ENCODE results near the gene GGT6.
A peak's percentile ranks its signal among the peaks of the same experiment; 100 is the strongest.
"Not testable (repeated sequence)": the region's sequence is repeated elsewhere in the genome, so short reads cannot be mapped to it uniquely, and the experiment has no call there.

Gene GGT6, protein sequence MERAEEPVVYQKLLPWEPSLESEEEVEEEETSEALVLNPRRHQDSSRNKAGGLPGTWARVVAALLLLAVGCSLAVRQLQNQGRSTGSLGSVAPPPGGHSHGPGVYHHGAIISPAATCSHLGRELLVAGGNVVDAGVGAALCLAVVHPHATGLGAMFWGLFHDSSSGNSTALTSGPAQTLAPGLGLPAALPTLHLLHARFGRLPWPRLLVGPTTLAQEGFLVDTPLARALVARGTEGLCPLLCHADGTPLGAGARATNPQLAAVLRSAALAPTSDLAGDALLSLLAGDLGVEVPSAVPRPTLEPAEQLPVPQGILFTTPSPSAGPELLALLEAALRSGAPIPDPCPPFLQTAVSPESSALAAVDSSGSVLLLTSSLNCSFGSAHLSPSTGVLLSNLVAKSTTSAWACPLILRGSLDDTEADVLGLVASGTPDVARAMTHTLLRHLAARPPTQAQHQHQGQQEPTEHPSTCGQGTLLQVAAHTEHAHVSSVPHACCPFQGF

DNA sequence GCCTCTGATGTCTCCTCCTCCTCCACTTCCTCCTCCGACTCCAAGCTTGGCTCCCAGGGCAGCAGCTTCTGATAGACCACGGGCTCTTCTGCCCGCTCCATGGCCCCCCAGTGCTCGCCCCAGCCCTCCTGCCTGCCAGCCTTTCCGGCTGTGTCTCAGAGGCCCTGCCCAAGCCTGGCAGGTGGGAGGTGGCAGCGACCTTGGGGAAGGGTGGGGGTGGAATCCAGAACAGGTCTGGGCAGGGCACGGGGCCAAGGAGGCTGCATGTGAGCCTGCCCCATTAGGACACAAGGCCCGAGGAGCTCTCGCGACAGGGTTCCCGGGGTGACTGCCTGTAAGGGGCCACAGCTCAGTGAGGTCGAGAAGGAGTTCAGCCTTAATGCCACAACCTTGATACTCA, at the start of gene GGT6:
Gene GGT6, minus strand, starts transcription at position 157 of the 400 bp plus-strand sequence. Its CDS starts 56 bp downstream, at position 101.
- DNase-seq (ENCODE audit: low spot score) = no peak

DNA sequence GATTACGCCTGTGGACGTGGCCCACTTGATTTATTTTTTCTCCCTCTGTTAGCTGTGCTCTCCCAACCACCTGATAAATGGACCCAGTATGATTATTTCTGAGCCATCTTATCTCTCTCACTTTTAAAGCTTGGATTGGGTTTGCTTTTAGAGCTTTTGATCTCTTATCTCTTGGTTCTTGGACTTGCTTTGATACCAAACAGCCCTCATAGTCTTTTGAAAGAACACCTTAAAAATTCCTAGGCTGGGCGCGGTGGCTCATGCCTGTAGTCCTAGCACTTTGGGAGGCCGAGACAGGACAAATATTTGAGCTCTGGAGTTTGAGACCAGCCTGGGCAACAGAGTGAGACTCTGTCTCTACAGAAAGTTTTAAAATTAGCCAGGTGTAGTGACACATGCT, 49.8 kb upstream of the GGT6 start:
- DNase-seq (ENCODE audit: low spot score) = no peak

DNA sequence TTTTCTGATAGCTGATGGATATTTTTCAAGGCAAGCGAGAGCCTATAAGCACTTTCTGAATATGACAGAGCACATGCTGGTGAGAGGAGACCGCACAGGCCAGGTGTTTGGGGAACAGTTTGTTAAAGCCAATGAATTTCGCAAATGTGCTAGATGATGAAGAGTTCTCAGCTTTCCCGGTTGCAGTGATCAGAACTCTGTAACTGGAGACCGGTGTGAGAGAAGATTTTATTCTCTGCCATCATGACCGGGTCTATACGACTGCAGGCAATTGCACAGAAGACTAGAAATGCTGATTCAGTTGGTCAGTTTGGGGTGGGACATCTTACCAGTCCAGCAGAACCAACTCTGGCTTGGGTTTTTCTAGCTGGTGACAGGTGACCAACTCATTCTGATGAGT, 49.4 kb upstream of the GGT6 start:
- DNase-seq (ENCODE audit: low spot score) = no peak

DNA sequence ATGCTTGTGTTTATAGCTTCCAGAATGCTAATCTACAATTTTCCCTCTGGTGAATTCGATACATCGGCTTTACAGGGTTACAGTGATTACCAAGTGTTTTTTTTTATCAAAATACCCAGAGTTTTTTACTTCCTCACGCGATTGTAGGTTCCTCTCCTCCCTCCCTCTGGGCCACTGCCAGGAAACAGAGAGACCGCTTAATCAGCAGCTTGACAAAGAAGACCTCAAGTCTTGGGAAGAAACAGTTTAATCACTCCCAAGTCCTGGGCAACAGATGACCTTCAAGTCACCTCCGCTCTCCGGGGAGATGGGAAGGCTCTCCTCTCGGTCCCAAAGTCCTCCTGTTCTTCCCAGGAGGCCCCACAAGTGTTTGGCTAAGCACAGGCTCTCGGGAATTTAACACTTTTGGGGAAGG, 47.4 kb upstream of the GGT6 start:
- DNase-seq (ENCODE audit: low spot score) = no peak

DNA sequence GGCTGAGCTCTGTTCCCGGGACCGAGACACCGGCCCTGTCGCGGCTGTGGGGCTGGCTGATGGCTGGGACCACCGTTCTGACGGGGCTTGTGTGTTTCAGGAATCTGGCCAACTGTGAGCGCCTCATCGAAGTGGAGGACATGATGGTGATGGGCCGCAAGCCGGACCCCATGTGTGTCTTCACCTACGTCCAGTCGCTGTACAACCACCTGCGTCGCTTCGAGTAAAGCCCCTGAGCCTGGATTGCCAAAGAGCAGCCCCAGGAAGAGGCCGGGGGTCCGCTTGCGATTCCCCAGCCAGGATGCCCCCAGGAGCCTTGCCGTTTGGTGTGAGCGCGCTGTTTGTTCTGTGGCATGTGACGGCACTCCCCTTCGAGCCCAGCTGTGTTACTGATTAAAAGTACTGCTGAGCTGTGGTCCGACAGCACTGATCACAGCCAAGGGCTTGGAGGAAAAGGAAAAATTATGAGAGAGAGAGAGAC, 46.9 kb upstream of the GGT6 start:
- DNase-seq (ENCODE audit: low spot score) = no peak

DNA sequence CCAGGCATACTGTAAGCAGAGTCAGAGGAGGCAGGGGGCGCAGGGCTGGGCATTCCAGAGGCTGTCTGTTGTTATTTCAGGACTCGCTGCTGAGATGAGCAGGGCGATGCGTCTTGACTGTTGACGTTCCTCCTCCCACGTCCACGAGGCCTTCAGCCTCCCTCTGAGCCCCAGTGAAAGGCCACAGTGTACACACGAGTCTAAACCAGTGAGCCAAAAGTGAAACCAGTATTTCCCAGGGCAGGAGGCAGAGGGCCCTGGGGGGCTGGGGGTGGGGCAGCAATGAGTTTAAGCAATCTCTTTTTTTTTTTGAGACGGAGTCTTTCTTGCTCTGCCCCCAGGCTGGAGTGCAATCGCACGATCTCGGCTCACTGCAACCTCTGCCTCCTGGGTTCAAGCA, 45.4 kb upstream of the GGT6 start:
- DNase-seq (ENCODE audit: low spot score) = no peak

DNA sequence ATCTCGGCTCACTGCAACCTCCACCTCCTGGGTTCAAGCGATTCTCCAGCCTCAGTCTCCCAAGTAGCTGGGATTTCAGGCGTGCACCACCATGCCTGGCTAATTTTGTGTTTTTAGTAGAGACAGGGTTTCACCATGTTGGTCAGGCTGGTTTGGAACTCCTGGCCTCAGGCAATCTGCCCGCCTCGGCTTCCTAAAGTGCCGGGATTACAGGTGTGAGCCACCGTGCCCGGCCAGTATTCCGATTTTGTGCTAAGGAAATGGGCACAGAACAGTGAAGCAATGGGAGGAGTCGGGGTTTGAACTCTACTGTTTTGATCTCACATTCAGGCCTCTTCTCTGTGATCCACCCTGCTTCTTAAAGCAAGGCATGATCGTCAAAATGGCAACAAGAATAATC, 44.4 kb upstream of the GGT6 start:
- DNase-seq (ENCODE audit: low spot score) = not testable (repeated sequence)

DNA sequence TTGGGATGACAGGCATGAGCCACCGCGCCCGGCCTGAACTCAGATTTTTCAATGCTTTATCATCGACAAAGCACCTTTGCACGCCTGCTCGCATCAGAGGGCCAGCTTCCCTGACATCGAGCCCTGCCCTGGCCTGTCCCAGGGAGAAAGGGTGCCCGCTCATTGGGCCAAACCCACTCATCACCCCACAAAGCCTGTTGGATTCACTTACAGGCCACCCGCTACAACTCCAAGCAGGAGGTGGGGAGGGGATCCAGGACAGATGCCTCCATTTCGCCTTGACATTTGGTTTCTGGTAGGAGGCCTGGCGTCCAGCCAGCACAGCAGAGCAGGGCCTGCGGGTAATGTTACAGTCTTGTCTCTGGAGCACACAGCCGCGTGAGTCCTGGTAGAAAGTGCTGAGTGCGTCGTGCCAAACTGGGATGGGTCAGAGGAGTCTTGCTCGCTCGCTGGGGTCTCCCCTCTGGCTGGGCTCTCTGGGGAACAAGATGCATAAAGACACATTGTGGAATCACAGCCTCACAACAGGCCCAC, 43.8 kb upstream of the GGT6 start:
- DNase-seq (ENCODE audit: low spot score) = no peak

DNA sequence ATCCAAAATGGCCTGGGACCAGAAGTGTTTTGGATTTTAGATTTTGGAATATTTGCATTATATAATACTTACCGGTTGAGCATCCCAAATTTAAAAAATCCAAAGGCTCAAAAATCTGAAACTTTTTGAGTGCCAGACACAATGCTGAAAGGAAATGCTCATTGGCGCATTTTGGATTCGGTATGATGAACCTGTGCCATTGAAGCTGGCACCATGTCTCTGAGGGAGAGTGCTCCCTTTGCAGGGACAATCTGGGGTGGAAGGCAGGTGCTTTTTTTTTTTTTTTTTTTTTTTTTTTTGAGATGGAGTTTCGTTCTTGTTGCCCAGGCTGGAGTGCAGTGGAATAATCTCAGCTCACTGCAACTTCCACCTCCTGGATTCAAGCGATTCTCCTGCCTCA, 41.7 kb upstream of the GGT6 start:
- no peak for DNase-seq (ENCODE audit: low spot score)

DNA sequence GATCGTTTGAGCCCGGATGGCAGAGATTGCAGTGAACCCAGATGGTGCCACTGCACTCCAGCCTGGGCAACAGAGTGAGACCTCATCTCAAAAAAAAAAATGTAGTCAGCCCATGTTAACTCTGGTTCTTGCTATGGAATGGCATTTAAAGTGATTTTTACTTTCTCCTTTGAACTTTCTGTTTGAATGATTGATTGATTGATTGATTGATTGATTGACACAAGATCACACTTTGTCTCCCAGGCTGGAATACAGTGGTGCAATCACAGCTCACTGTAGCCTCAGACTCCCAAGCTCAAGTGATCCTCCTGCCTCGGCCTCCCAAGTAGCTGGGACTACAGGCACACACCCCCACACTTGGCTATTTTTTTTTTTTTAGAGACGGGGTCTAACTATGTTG, 40.9 kb upstream of the GGT6 start:
- no peak for DNase-seq (ENCODE audit: low spot score)

DNA sequence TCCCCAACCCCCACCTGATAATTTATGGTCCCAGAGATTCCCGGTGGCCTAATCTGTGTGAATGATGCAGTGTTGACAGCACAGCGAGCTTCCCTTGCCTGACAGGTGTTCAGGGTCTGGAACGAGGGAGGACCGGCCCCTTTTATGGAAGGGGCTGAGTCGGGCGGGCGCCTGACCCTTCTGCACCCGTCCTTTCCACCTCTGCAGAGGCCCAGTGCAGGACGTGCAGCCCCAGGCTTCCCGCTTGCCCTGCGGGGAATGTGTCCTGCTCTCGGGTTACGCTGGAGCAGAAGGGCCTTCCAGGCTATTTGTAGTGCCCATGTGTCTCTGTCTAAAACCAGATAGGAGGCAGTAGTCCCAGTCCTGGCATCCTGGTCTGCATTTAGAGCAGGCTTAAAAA, 40.2 kb upstream of the GGT6 start:
- DNase-seq (ENCODE audit: low spot score) = no peak

DNA sequence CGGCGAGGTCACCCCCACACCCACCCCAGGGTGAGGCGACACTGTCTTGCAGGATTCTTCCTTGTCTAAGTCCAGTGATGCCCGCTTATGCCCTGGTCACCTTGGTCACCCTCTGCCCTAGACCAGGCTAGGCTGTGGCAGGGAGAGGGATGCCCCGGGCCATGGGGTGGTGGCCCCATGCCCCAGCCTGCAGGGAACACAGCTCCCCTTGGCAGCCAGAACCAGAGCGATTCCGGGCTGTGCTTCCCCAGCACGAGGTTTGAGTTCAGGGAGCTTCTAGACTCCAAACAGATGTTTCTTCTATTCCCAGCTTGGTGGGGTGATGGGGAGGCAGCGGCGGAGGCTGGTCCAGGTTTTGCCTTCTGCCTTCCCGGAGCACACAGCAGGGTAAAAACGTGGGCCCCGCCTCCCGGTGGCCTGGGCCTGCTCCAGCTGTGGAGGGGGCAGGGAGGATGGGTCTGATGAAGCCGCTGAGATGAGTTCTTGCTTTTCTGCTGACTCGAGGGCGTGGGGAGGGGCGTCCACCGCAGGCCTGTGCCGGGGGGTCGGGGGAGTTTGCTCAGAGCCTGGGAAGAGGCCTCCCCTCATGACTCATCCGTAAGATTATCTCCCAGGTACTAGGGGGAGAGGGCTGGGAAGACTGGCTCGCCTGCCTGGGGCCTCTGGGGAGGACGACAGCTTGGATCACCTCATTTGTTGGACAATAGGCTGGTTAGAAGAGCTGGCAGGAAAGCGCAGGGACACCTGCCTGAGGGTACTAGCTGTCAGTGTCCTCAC, 39.3 kb upstream of the GGT6 start:
- no peak for DNase-seq (ENCODE audit: low spot score)

DNA sequence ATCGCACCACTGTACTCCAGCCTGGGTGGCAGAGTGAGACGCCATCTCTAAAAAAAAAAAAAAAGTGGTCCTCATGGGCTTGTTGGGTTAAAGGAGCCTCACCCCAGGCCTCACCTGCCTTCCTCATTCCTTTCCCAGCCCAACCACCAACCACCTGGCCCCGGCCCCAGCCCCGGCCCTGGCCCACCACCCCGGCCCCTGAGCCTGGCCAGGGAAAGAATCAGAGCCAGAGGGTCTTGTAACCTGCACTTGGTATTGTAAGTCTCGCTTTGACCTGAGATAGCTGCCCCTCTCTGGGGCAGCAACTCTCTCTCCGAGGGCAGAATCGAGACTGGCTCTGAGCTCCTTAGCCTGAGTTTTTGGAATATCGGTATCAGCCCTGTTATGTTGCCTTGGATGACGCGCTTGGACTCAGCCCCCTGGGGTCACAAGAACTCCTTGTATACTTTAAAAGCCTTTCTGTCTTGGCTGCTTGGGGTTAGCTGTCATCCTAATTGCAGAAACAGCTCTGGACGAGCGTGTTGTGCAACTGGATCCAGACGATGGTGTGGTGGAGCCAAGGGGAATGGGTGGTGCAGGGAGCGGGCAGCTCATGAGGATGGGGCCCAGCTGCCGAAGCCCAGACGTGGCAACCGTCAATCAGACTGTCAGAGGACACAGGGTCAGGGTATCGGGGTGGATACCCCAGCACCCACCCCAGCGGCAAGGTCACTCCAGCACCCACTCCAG, 38.6 kb upstream of the GGT6 start:
- DNase-seq (ENCODE audit: low spot score) = peak; percentile 66

DNA sequence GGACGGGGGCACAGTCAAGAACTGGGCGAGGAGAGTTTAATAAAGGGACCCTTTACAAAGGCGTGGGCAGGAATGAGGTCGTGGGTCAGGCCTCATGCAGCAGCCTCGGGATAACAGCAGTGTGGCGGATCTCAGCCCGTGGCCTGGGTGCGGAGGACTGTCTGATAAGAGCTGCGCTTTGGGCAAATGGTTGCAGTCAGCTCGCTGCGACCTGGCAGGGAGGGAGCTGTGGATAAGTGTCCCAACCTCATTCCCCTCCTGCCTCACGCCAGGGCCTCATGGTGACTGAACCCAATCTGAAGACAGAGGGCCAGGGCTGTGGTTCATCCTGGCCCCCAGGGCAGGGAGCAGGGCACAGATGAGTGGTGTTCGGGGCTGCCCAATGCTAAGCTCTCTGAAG, 37.6 kb upstream of the GGT6 start:
- DNase-seq (ENCODE audit: low spot score) = no peak

DNA sequence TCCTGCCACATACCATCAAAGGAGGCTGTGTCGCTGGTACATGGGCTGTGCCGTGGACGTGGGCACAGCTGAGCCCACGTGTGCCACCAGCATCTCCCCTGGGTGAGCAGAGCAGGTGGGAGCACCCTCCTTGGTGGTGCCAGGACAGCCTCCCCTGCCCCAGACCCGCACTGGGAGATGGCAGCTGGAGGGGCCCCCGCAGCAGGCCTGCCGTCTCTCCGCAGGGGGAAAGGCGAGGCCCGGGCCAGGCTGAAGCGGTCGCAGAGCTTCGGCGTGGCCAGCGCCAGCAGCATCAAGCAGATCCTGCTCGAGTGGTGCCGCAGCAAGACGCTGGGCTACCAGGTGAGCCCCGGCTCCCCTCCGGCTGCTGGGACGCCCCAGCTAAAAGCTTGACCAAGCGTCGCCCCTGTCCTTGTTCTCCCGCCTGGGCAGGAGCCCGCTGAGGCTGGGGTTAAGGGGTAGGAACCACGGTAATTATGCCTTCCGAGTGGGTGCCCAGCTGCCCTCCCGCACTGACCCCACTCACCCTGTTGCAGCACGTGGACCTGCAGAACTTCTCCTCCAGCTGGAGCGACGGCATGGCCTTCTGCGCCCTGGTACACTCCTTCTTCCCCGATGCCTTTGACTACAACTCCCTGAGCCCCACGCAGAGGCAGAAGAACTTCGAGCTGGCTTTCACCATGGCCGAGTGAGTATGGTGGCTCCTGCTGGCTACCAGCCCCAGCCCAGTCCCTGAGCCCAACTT, 36.4 kb upstream of the GGT6 start:
- no peak for DNase-seq (ENCODE audit: low spot score)

DNA sequence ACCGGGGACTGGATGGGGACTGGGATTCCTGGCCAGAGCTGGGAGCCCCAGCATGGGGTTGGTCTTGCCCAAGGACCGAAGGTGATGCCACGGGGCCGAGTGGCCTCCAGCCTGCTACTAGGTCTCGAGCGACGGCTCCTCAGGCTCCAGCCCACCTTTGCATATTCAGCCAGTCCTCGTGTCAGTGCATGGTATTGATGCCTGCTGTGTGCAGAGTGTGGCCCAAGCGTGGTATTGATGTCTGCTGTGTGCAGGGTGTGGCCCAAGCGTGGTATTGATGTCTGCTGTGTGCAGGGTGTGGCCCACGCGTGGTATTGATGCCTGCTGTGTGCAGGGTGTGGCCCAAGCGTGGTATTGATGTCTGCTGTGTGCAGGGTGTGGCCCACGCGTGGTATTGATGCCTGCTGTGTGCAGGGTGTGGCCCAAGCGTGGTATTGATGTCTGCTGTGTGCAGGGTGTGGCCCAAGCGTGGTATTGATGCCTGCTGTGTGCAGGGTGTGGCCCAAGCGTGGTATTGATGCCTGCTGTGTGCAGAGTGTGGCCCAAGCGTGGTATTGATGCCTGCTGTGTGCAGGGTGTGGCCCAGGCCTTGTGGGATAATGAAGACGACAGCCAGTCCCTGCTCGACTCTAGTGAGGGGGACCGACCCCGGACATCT, 35.4 kb upstream of the GGT6 start:
- not testable (repeated sequence) for DNase-seq (ENCODE audit: low spot score)

DNA sequence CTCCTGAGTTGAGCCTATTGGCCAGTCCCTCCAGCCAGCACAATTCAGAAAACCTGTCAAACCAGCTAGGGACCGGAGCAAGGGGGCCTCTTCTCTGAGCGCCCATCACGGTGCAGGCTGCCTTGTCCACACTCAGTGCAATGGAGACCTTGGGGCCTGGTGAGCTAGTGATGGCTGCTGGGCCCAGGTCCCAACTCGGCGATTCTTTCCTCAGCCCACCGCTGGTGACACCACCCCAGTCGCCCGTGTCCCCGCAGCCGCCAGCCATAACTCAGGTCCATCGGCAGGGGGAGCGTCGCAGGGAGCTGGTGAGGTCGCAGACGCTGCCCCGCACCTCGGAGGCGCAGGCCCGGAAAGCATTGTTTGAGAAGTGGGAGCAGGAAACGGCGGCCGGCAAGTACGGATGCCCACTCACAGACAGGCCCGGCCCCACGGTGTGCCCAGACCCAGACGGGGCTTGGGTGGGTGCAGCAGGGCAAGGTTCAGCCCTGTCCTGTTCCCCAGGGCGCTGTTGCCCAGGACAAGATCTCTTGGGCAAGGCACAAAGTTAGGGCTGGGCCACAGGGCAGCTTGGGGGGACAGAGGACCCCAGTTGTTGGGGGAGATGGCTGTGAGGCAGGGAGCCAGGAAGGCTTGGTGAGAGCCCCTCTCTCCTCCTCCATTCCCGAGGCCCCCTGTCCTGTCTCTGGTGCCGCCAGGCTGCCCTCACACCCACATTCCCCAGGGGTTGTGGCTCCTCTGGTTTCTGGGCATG, 34.7 kb upstream of the GGT6 start:
- no peak for DNase-seq (ENCODE audit: low spot score)

DNA sequence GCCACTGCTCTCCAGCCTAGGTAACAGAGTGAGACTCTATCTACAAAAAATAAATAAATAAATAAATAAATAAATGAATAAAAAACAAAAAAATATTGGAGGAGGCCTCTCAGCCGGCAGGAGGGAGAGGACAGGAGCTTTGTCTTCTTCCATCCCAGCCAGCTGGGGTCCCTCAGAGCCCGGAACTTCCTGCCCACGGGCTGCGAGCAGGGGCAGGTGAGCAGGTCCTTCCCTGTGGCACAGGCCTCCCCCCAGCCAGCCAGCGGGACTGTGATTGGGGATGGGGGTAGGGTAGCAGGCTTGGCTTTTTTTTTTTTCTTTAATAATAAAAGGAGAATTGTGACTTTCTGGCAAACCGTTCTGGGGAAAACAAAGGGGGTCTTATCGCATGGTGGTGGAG, 34.0 kb upstream of the GGT6 start:
- no peak for DNase-seq (ENCODE audit: low spot score)

DNA sequence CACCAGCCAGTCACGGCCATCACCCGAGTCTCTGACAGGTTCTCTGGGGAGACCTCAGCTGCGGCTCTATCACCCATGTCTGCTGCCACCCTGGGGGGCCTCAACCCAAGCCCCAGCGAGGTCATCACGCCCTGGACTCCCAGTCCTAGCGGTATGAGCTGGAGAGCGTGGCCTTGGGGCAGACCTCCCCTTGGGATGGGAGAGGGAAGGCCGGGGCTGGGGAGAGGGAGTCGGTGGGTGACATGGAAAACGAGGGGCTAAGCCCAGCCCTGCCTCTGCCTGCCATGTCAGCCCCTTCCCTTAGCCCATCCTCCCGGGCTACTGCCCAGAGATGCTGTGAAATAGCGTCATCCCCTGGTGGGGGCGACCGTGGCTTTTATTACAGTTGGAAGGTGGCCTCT, 32.6 kb upstream of the GGT6 start:
- no peak for DNase-seq (ENCODE audit: low spot score)
